ENCODE measurements around the gene CFAP100.

- no peak for TF ChIP-seq POLR2A (IDR thresholded peaks at IDR 0.05)
- TF ChIP-seq, protein P1, sequence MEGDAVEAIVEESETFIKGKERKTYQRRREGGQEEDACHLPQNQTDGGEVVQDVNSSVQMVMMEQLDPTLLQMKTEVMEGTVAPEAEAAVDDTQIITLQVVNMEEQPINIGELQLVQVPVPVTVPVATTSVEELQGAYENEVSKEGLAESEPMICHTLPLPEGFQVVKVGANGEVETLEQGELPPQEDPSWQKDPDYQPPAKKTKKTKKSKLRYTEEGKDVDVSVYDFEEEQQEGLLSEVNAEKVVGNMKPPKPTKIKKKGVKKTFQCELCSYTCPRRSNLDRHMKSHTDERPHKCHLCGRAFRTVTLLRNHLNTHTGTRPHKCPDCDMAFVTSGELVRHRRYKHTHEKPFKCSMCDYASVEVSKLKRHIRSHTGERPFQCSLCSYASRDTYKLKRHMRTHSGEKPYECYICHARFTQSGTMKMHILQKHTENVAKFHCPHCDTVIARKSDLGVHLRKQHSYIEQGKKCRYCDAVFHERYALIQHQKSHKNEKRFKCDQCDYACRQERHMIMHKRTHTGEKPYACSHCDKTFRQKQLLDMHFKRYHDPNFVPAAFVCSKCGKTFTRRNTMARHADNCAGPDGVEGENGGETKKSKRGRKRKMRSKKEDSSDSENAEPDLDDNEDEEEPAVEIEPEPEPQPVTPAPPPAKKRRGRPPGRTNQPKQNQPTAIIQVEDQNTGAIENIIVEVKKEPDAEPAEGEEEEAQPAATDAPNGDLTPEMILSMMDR (IDR thresholded peaks at IDR 0.05): no peak
Observed at GRCh38 chr3:126416943-126417342, 22.2 kb downstream of the CFAP100 start.

All from esophagus squamous epithelium (tissue), 4 donors.